Activated naive CD4-positive, alpha-beta T cell treated with anti-CD3 and anti-CD28 coated beads for 36 hours (primary cell): ENCODE measurements around the gene RNF222. TPM values are rescaled to one million over a fixed set of nuclear protein-coding genes. Genes with fewer than 3 reads are reported as not detected.

Source experiments
- CTCF ChIA-PET: fragments of 350-600 bp; sonication (Branson Sonifier 250); formaldehyde crosslinking; loops from one replicate; lab custom pipeline; 2021; ENCODE audit warnings: antibody characterized with exemption; lab: Charles Lee
- DNase-seq: peaks from one replicate; pipeline ENCODE4 v3.0.0-alpha.2; 2020
- H3K27ac Mint-ChIP-seq: one replicate; pipeline ENCODE4 v1.8.0; 2021; ENCODE audit warnings: mild to moderate bottlenecking, mixed read lengths
- H3K27me3 Mint-ChIP-seq: one replicate; pipeline ENCODE4 v1.8.0; 2021; ENCODE audit warnings: low read depth, mixed read lengths
- H3K36me3 Mint-ChIP-seq: one replicate; pipeline ENCODE4 v1.8.0; 2021; ENCODE audit warnings: low read depth, mixed read lengths
- H3K4me1 Mint-ChIP-seq: one replicate; pipeline ENCODE4 v1.8.0; 2021; ENCODE audit warnings: low read depth, mixed read lengths
- H3K4me3 Mint-ChIP-seq: one replicate; pipeline ENCODE4 v1.8.0; 2021; ENCODE audit warnings: mild to moderate bottlenecking, moderate library complexity, mixed read lengths
- H3K9me3 Mint-ChIP-seq: one replicate; pipeline ENCODE4 v1.8.0; 2021; ENCODE audit warnings: mixed read lengths
- intact Hi-C: fragments of 100-400 bp; cut with micrococcal nuclease; formaldehyde crosslinking; loops from one replicate; pipeline ENCODE4 v1.15.1; 2023
- total RNA-seq, 2 experiments: library from RNA; stranded (reverse); gene quantifications; one replicate each; pipeline ENCODE4 v1.2.3, GENCODE V29; 2021

The RNF222 gene
- total RNA-seq, 2 experiments from 2014 or later = 0.07 to 0.10 TPM

DNA sequence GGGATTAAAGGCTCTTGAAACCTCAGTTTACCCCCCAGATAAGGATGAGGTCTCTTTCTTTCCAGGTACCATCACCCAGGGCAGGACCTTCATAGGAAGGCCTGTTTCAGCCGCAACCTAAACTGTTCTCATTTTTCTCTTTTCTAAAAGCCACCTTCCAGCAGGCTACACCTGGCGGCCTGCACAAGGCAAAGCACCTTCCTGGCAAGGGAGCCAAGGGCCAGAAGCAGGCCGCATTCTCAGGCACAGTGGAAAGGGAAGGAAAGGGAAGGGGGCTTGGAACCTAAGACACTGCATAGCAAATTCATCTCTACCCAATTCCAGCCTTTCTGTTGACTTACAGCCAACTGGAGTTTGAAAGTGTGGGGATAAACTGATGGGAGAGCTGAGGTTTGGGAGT is 29.2 kb upstream of the RNF222 start:
- Mint-ChIP-seq H3K9me3 (no peaks in the 10 kb centered on the region), H3K27me3 (peaks cover 2% of the 10 kb centered on the region), H3K4me1 (no peaks in the 10 kb centered on the region), H3K27ac (no peak overlapping the region), H3K4me3 (no peak overlapping the region), H3K36me3 (no peaks in the 10 kb centered on the region)
- CTCF ChIA-PET = interaction anchor here (1.7 kb wide), 1 partner anchor 16 kb away, joined by 6 read pairs; no protein-coding TSS in a partner anchor
- DNase-seq = no peak
- intact Hi-C loops = no loop called here

- H3K4me3 Mint-ChIP-seq = no peak overlapping the region
- no peaks in the 10 kb centered on the region for H3K36me3 Mint-ChIP-seq
- no peak overlapping the region for H3K27ac Mint-ChIP-seq
- peaks cover 2% of the 10 kb centered on the region for H3K27me3 Mint-ChIP-seq
- no peaks in the 10 kb centered on the region for H3K9me3 Mint-ChIP-seq
- H3K4me1 Mint-ChIP-seq = no peaks in the 10 kb centered on the region
- CTCF ChIA-PET = interaction anchor here (0.6 to 1.7 kb wide), 3 partner anchors 9 to 320 kb away, joined by 3 to 6 read pairs (median 3); no protein-coding TSS in a partner anchor
- intact Hi-C loops = no loop called here
- no peak for DNase-seq
Measured at GRCh38 chr17:8426094-8426720, 28.6 kb upstream of the RNF222 start.

- H3K4me3 Mint-ChIP-seq = no peak overlapping the region
- CTCF ChIA-PET = interaction anchor here (0.6 to 2.5 kb wide), 2 partner anchors 12 to 191 kb away, joined by 3 to 13 read pairs; no protein-coding TSS in a partner anchor
- H3K36me3 Mint-ChIP-seq = no peaks in the 10 kb centered on the region
- no peak for DNase-seq
- no peak overlapping the region for H3K27ac Mint-ChIP-seq
- peaks cover 15% of the 10 kb centered on the region for H3K27me3 Mint-ChIP-seq
- no peaks in the 10 kb centered on the region for H3K9me3 Mint-ChIP-seq
- H3K4me1 Mint-ChIP-seq = no peaks in the 10 kb centered on the region
- intact Hi-C loops = no loop called here
Measured at GRCh38 chr17:8421571-8421970, 23.9 kb upstream of the RNF222 start.

- intact Hi-C loops = no loop called here
- H3K27ac Mint-ChIP-seq = no peak overlapping the region
- H3K4me3 Mint-ChIP-seq = no peak overlapping the region
- no peaks in the 10 kb centered on the region for H3K4me1 Mint-ChIP-seq
- CTCF ChIA-PET = interaction anchor here (2.5 kb wide), 1 partner anchor 10 kb away, joined by 13 read pairs; no protein-coding TSS in a partner anchor
- H3K9me3 Mint-ChIP-seq = no peaks in the 10 kb centered on the region
- H3K36me3 Mint-ChIP-seq = no peaks in the 10 kb centered on the region
- no peak for DNase-seq
- H3K27me3 Mint-ChIP-seq = peaks cover 15% of the 10 kb centered on the region
Measured at GRCh38 chr17:8420041-8420934, 22.7 kb upstream of the RNF222 start.

DNA sequence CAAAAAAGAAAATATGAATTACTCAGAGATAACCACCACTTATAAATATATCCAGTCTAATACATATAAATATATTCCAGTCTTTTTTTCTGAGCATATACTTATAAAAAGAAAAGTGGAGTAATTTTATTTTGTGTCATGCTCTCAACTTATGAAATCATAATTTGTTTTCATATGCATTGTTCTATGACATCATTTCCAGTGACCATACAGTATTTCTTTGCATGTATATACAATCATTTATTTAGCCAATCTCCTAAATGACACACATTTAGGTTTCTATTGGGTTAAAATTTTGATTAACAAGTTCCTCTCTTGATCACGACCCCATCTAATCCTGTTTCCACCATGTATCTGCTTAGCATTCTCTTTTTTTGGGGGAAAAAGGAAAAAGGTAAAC is 21.7 kb upstream of the RNF222 start:
- no peaks in the 10 kb centered on the region for H3K9me3 Mint-ChIP-seq
- peaks cover 13% of the 10 kb centered on the region for H3K27me3 Mint-ChIP-seq
- DNase-seq = no peak
- CTCF ChIA-PET = interaction anchor here (2.5 kb wide), 1 partner anchor 9 kb away, joined by 13 read pairs; no protein-coding TSS in a partner anchor
- H3K27ac Mint-ChIP-seq = no peak overlapping the region
- H3K4me1 Mint-ChIP-seq = no peaks in the 10 kb centered on the region
- no peaks in the 10 kb centered on the region for H3K36me3 Mint-ChIP-seq
- H3K4me3 Mint-ChIP-seq = no peak overlapping the region
- intact Hi-C loops = loop anchor here (10.0 kb wide), 2 partner anchors 475 to 575 kb away; no protein-coding TSS in a partner anchor

- CTCF ChIA-PET = no interaction called here
- Mint-ChIP-seq H3K27me3 (peaks cover 13% of the 10 kb centered on the region), H3K36me3 (no peaks in the 10 kb centered on the region), H3K4me3 (no peak overlapping the region), H3K4me1 (peaks cover 1% of the 10 kb centered on the region), H3K9me3 (no peaks in the 10 kb centered on the region), H3K27ac (no peak overlapping the region)
- DNase-seq = no peak
- intact Hi-C loops = loop anchor here (10.0 kb wide), 2 partner anchors 476 to 576 kb away; no protein-coding TSS in a partner anchor
Measured at GRCh38 chr17:8418471-8418870, 20.8 kb upstream of the RNF222 start.

DNA sequence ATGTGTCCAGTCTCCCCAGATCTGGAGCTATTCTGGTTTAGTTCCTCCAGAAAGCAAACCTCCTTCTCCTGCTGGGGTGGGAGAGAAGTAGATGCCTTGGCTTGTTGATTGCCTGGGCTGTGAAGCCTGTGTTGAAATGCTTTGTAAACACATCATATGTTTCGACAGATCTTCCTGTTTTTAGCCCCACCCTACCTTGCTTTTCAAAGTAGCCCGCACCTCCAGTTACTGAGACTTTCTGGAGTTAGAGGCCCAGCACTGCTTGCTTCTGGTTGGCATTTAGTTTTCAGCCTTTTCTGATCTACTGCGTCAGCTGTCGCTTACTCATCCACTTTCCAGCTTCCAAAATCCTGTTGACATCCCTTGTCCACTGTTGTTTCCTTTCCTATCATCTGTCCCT is 20.2 kb upstream of the RNF222 start:
- no peak for DNase-seq
- H3K4me1 Mint-ChIP-seq = peaks cover 6% of the 10 kb centered on the region
- no peaks in the 10 kb centered on the region for H3K36me3 Mint-ChIP-seq
- H3K27ac Mint-ChIP-seq = no peak overlapping the region
- no peaks in the 10 kb centered on the region for H3K9me3 Mint-ChIP-seq
- intact Hi-C loops = loop anchor here (10.0 kb wide), 2 partner anchors 477 to 577 kb away; no protein-coding TSS in a partner anchor
- H3K4me3 Mint-ChIP-seq = no peak overlapping the region
- CTCF ChIA-PET = no interaction called here
- H3K27me3 Mint-ChIP-seq = peaks cover 13% of the 10 kb centered on the region

- intact Hi-C loops = loop anchor here (10.0 kb wide), 2 partner anchors 481 to 581 kb away; no protein-coding TSS in a partner anchor
- Mint-ChIP-seq H3K9me3 (no peaks in the 10 kb centered on the region), H3K4me3 (no peak overlapping the region), H3K4me1 (peaks cover 14% of the 10 kb centered on the region), H3K36me3 (no peaks in the 10 kb centered on the region), H3K27ac (no peak overlapping the region), H3K27me3 (peaks cover 7% of the 10 kb centered on the region)
- CTCF ChIA-PET = no interaction called here
- DNase-seq = no peak
Measured at GRCh38 chr17:8413938-8414337, 16.3 kb upstream of the RNF222 start.

DNA sequence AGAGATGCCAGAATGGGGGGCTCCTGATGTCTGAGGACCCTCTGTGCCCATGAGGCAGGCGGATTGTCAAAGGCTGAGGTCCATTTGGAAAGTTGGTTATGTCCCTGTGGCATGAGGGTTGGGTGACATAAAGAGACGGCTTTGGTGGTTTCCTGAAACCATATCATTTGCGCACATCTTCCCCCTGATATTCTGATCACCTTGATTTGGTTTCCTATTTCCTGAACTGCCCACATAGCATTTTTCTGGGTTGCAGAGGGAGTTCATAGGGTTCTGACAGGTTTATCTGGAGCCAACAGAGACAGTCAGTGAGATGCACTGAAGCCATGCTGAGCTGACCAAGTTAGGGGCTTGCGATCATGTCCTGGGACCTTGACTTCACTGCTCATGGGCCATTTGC is 15.7 kb upstream of the RNF222 start:
- Mint-ChIP-seq H3K36me3 (no peaks in the 10 kb centered on the region), H3K4me1 (peaks cover 14% of the 10 kb centered on the region), H3K9me3 (no peaks in the 10 kb centered on the region), H3K4me3 (no peak overlapping the region), H3K27me3 (peaks cover 10% of the 10 kb centered on the region), H3K27ac (no peak overlapping the region)
- CTCF ChIA-PET = interaction anchor here (1.2 kb wide), 1 partner anchor 24 kb away, joined by 3 read pairs; no protein-coding TSS in a partner anchor
- DNase-seq = no peak
- intact Hi-C loops = loop anchor here (10.0 kb wide), 2 partner anchors 481 to 581 kb away; no protein-coding TSS in a partner anchor

GRCh38 chr17:8412089-8412488 is 14.5 kb upstream of the RNF222 start:
- CTCF ChIA-PET = interaction anchor here (0.6 to 1.2 kb wide), 5 partner anchors 25 to 393 kb away, joined by 3 to 4 read pairs (median 3); no protein-coding TSS in a partner anchor
- no peak for DNase-seq
- H3K36me3 Mint-ChIP-seq = no peaks in the 10 kb centered on the region
- no peak overlapping the region for H3K4me3 Mint-ChIP-seq
- peaks cover 14% of the 10 kb centered on the region for H3K4me1 Mint-ChIP-seq
- H3K27ac Mint-ChIP-seq = no peak overlapping the region
- H3K9me3 Mint-ChIP-seq = no peaks in the 10 kb centered on the region
- intact Hi-C loops = loop anchor here (10.0 kb wide), 2 partner anchors 483 to 583 kb away; no protein-coding TSS in a partner anchor
- H3K27me3 Mint-ChIP-seq = peaks cover 12% of the 10 kb centered on the region

DNA sequence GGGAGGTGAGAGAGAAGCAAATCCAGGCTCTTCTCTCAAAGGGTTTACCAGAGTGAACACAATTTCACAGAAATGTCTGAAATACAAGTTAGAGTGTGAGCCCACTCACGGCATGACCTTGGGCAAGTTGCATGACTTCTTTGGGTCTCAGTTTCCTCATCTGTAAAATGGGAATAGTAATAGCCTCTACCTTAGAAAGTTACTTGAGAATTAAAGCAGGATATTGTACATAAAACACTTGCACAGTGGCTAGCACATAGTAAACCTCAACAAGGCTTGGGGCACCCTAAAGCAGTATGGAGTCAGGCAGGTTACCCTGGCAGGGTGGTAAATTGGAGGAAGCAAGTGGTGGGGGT is 13.2 kb upstream of the RNF222 start:
- intact Hi-C loops = loop anchor here (1.0 to 10.0 kb wide), 6 partner anchors 24 to 584 kb away; partner anchors contain the start of gene NDEL1
- no peaks in the 10 kb centered on the region for H3K9me3 Mint-ChIP-seq
- CTCF ChIA-PET = interaction anchor here (0.6 to 2.5 kb wide), 13 partner anchors 10 to 394 kb away, joined by 3 to 29 read pairs (median 4); no protein-coding TSS in a partner anchor
- no peaks in the 10 kb centered on the region for H3K36me3 Mint-ChIP-seq
- no peak overlapping the region for H3K4me3 Mint-ChIP-seq
- DNase-seq = no peak
- H3K4me1 Mint-ChIP-seq = peaks cover 14% of the 10 kb centered on the region
- no peak overlapping the region for H3K27ac Mint-ChIP-seq
- peaks cover 8% of the 10 kb centered on the region for H3K27me3 Mint-ChIP-seq
